Ovary (tissue), 3 donors: ENCODE data around the gene RPUSD3.

Experiments used
- CTCF ChIP-seq, 3 donors: fragments of 450-650 bp in 2 of 3; fragments of 200-600 bp in 1 of 3; IDR thresholded peaks; one replicate each; pipeline versions ENCODE4 v1.5.1 to v1.8.0; 2016 to 2022; ENCODE audit warnings: antibody characterized with exemption in 3 of 3, mild to moderate bottlenecking in 1 of 3
- EP300 ChIP-seq: sonication (generic); formaldehyde crosslinking; IDR thresholded peaks from one replicate; pipeline ENCODE4 v1.6.1; 2017; ENCODE audit warnings: antibody characterized with exemption
- POLR2A ChIP-seq: fragments of 450-650 bp; IDR thresholded peaks from one replicate; pipeline ENCODE4 v1.6.1; 2017; ENCODE audit warnings: antibody characterized with exemption, mild to moderate bottlenecking, moderate library complexity
- donor health status: DM: no; HTN: no; CAD: no.

GRCh38 chr3:9869955-9870354 lies 26.1 kb upstream of the RPUSD3 start:
- no peak for TF ChIP-seq CTCF (IDR thresholded peaks at IDR 0.05)
- no peak for TF ChIP-seq EP300
- no peak for TF ChIP-seq POLR2A
